MM.1S (cell line): Measurements from ENCODE around the gene NFATC2.

Source experiments
- CTCF ChIP-seq: fragments of 300-600 bp; sonication (generic); IDR thresholded peaks from 2 replicates; pipeline ENCODE4 v1.5.1; 2016; ENCODE audit warnings: antibody characterized with exemption, low read length, mixed read lengths
- EZH2 ChIP-seq: fragments of 300-600 bp; sonication (generic); optimal IDR thresholded peaks from 2 replicates; pipeline ENCODE3; 2017; ENCODE audit warnings: low read depth, mild to moderate bottlenecking, antibody characterized with exemption, low read length, mixed read lengths
- EZH2phosphoT487 ChIP-seq: fragments of 300-600 bp; sonication (generic); IDR thresholded peaks from 2 replicates; pipeline ENCODE4 v1.6.1; 2018; ENCODE audit warnings: antibody characterized with exemption, low read length

DNA sequence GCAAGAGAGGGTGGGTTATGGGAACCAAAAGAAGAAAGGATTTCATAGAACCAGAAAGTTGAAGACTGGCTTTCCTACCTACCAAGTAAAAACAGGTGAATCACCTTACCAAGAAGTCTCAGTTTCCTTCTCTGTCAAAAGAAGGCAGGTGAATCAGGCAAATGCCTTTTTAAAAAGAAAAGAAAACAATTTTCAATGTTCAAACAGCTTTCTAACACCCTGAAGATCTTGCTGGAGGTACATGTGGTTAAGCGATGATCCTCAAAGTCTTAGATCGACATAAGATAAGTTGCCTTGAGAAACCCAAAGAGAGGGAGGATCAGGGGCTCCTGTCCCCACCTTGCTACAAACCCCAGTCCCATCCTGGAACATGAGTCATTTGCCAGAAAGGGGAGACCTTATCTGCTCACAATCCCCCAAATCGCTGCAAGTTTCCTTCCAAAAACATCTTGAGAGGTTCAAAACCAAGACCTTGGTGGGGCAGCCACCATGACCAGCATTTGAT is 71.6 kb downstream of the NFATC2 start:
- TF ChIP-seq CTCF, result no peak
- no peak for TF ChIP-seq EZH2
- TF ChIP-seq EZH2phosphoT487, result no peak
